Lower lobe of right lung (tissue), 2 donors: ENCODE measurements around the gene TCEANC2. TPM values are rescaled to one million over a fixed set of nuclear protein-coding genes. Genes with fewer than 3 reads are reported as not detected.

ENCODE experiments used
- ATAC-seq, 2 donors: fragments of 200-7000 bp; cut with Tn5 transposase; one replicate each; pipeline ENCODE4 v1.9.1; 2020 to 2022; ENCODE audit warnings: mild to moderate bottlenecking in 2 of 2, moderate library complexity in 2 of 2
- DNase-seq: peaks from one replicate; pipeline ENCODE4 v3.0.0-alpha.2; 2020
- H3K27ac ChIP-seq: fragments of 200-600 bp; one replicate; pipeline ENCODE4 v1.8.0; 2022
- H3K27me3 ChIP-seq: fragments of 200-600 bp; one replicate; pipeline ENCODE4 v1.8.0; 2022; ENCODE audit warnings: low read depth
- H3K36me3 ChIP-seq: fragments of 200-600 bp; one replicate; pipeline ENCODE4 v1.8.0; 2022; ENCODE audit warnings: mild to moderate bottlenecking
- H3K4me1 ChIP-seq: fragments of 200-600 bp; one replicate; pipeline ENCODE4 v1.8.0; 2022
- H3K4me3 ChIP-seq: fragments of 200-600 bp; one replicate; pipeline ENCODE4 v1.8.0; 2022; ENCODE audit warnings: mild to moderate bottlenecking
- H3K9me3 ChIP-seq: fragments of 200-600 bp; one replicate; pipeline ENCODE4 v1.8.0; 2022
- CTCF ChIP-seq: fragments of 200-600 bp; IDR thresholded peaks from one replicate; pipeline ENCODE4 v1.8.0; 2022; ENCODE audit warnings: antibody characterized with exemption, mild to moderate bottlenecking
- intact Hi-C: fragments of 100-400 bp; cut with DNase I; formaldehyde crosslinking; loops from one replicate; pipeline ENCODE4 v1.11.0; 2022
- total RNA-seq: library from RNA; stranded (reverse); fragmentation: NEBNext Ultra II Directional; extraction: Animal tissue kit (Norgen Biotek cat#: 25700); gene quantifications from one replicate; pipeline ENCODE4 v1.2.1, GENCODE V29; 2021
- donor health status: DM: no; HTN: yes; CAD: no; lungs with severe emphysema.

Gene TCEANC2
- total RNA-seq, 1 donor from 2014 or later = 5.3 TPM

DNA sequence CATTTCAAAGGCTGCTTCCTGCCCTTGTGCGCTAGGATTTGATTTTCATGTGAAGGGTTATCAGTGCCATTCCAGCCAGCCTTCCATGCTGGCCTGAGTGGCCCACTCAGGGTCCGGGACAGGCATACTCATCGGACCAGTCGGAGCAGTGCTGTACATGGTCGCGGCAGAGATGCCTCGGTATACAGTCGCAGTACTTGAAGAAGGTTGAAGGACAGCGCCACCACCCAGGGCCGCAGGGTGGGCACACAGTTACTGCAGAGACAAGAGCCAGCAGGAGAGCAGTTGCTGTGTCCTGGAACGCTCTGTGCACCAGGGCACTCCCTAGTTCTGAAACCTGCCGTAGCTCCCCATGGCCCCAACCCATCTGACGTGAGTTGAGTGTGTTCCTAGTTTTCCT lies 44.5 kb upstream of the TCEANC2 start:
- H3K4me1 ChIP-seq = no peaks in the 10 kb centered on the region
- no peaks in the 10 kb centered on the region for H3K36me3 ChIP-seq
- ATAC-seq (no peak), DNase-seq (no peak)
- H3K4me3 ChIP-seq = no peak overlapping the region
- no peak overlapping the region for H3K27ac ChIP-seq
- H3K9me3 ChIP-seq = no peaks in the 10 kb centered on the region
- intact Hi-C loops = no loop called here
- no peak for TF ChIP-seq CTCF
- no peaks in the 10 kb centered on the region for H3K27me3 ChIP-seq

DNA sequence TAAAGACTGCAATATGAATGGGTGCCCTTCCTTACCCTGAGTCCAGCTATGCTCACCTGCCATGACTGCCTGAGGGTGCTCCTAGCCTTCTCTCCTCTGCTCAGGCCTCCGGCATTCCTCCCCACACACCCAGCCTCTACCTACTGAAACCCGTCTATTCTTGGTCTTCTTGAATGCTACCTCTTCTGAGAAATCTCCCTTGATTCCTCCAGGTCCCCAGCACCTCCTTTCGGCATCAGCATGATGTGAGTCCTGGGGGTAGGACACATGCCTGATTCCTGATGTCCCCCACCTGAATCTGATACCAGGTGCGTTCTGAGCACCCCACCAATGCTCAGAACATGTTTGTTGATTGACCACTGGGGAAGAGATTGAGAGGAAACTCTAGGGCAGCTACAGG lies 44.0 kb upstream of the TCEANC2 start:
- intact Hi-C loops = no loop called here
- ATAC-seq (no peak), DNase-seq (no peak)
- Histone ChIP-seq H3K9me3 (no peaks in the 10 kb centered on the region), H3K27ac (no peak overlapping the region), H3K4me3 (no peak overlapping the region), H3K27me3 (no peaks in the 10 kb centered on the region), H3K36me3 (no peaks in the 10 kb centered on the region), H3K4me1 (no peaks in the 10 kb centered on the region)
- no peak for TF ChIP-seq CTCF

GRCh38 chr1:54010415-54011117 lies 42.8 kb upstream of the TCEANC2 start:
- H3K27me3 ChIP-seq = no peaks in the 10 kb centered on the region
- no peaks in the 10 kb centered on the region for H3K9me3 ChIP-seq
- H3K4me1 ChIP-seq = no peaks in the 10 kb centered on the region
- no peak for TF ChIP-seq CTCF
- H3K27ac ChIP-seq = no peak overlapping the region
- no peak for DNase-seq
- intact Hi-C loops = no loop called here
- ATAC-seq = no peak
- no peaks in the 10 kb centered on the region for H3K36me3 ChIP-seq
- H3K4me3 ChIP-seq = no peak overlapping the region

DNA sequence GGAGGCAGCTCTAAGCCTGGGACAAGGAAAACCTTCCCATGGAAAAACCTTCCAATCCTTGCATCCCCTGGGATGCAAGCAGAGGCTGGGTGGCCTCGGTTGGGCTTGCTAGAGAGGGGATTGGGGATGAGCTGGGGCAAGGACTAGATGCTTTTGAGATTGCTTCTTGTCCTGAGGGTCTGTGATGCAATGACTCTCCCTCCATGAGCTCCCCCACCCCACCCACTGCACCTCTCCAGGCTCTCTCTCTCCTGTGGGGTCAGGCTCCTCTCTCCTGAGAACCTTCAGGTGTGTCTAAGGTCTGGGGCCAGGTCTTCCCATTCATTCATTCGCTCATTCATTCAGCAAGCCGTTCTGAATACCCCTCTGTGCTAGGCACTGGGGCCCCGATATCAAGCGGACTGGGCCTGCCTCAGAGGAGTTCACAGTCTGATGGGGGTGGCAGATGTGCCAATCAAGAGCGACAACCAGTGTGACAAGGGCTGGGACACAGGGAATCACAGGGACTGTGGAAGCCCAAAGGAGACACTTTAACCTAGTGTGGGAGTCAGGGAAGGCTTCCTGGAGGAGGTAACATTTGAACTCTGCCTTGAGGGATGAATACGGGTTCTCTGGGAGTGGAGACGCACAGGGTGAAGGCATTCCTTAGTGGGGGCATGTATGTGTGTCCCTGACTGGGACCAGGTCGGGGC lies 41.9 kb upstream of the TCEANC2 start:
- intact Hi-C loops = no loop called here
- H3K27ac ChIP-seq = no peak overlapping the region
- H3K4me3 ChIP-seq = no peak overlapping the region
- H3K4me1 ChIP-seq = no peaks in the 10 kb centered on the region
- no peaks in the 10 kb centered on the region for H3K27me3 ChIP-seq
- no peaks in the 10 kb centered on the region for H3K9me3 ChIP-seq
- DNase-seq (no peak), ATAC-seq (no peak)
- no peaks in the 10 kb centered on the region for H3K36me3 ChIP-seq
- no peak for TF ChIP-seq CTCF

DNA sequence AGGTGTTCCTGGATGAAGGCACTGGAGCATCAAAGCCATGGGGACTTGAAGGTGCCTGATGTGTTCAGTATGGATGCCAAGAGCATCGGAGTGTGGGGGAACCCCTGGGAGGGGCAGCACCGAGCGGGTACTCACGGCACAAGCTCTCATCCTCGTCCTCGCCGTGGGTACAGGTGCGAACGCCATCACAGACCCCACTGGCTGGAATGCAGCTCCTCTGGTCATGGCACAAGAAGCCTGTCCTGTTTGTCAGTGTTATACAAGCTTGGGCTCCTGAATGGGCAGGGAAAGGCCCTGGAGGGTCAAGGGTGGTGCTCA lies 41.4 kb upstream of the TCEANC2 start:
- Histone ChIP-seq H3K4me3 (no peak overlapping the region), H3K4me1 (no peaks in the 10 kb centered on the region), H3K27ac (no peak overlapping the region), H3K9me3 (no peaks in the 10 kb centered on the region), H3K36me3 (no peaks in the 10 kb centered on the region), H3K27me3 (no peaks in the 10 kb centered on the region)
- no peak for TF ChIP-seq CTCF
- intact Hi-C loops = no loop called here
- no peak for DNase-seq
- no peak for ATAC-seq
